ENCODE measurements around the gene VPS33B. TPM values are rescaled to one million over a fixed set of nuclear protein-coding genes. Genes with fewer than 3 reads are reported as not detected.

The VPS33B gene
- total and polyA plus RNA-seq, 2 of the 8 experiments (the other 6 are each of a cell fraction or from before 2014, with no cell fraction given) = 11.8 to 17.3 TPM

DNA sequence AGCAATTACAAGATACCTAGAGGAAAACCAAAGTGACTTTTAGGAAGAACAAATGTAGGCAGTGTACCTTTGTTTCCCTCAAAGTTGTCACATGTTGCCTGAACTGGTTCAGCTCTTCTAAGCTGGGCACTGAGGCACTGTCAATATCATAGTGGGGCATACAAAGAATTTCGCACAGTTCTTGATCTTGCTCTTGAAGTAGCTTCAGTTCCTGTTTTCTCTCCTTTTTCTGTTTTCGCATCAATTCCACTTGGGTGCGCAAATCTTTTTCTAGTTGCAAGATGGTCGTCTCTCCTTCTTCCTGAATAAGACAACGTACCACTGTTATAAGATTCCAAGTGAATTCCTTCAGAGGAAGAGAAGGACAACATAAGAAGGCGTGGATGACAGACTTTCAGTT, 40.7 kb downstream of the VPS33B start:
- Histone ChIP-seq H3K27ac (ENCODE audit: low read depth, low read length) (no peak overlapping the region), H3K9me3 (ENCODE audit: insufficient read depth in 2 of 2, low read depth in 1 of 2, low read length in 1 of 2) (no peaks in the 10 kb centered on the region), H3K56ac (replicated peaks; ENCODE audit: insufficient read length, low read depth, low read length) (no peak overlapping the region), H3K4me3 (ENCODE audit: extremely low read depth in 1 of 4, insufficient read depth in 2 of 4, low read depth in 3 of 4, low read length in 4 of 4) (no peak overlapping the region), H4K8ac (ENCODE audit: extremely low read depth, insufficient read depth, low read length) (no peak overlapping the region), H2BK5ac (ENCODE audit: low read depth, low read length) (no peak overlapping the region), H3K79me2 (ENCODE audit: control insufficient read depth in 1 of 2, insufficient read depth in 2 of 2, low read length in 2 of 2) (peaks cover 8 to 29% of the 10 kb centered on the region in 2 experiments), H3K4me1 (replicated peaks in 1 of 4; ENCODE audit: control insufficient read depth in 3 of 4, insufficient read depth in 4 of 4, low read length in 3 of 4) (no peaks in the 10 kb centered on the region), H3K27me3 (replicated peaks in 1 of 4; ENCODE audit: control insufficient read depth in 3 of 4, extremely low read depth in 1 of 4, insufficient read depth in 3 of 4, low read length in 3 of 4) (no peaks in the 10 kb centered on the region), H3K18ac (ENCODE audit: extremely low read depth, low read length) (no peak overlapping the region), H3K23me2 (ENCODE audit: low read depth, low read length) (no peaks in the 10 kb centered on the region), H2AK5ac (ENCODE audit: low read depth, low read length) (no peak overlapping the region), H3K79me1 (ENCODE audit: low read depth, low read length) (no peaks in the 10 kb centered on the region), H2BK12ac (ENCODE audit: low read depth, low read length) (no peak overlapping the region), H4K5ac (ENCODE audit: insufficient read length, low read depth, low read length) (no peak overlapping the region), H3K4ac (replicated peaks; ENCODE audit: insufficient read length, low read depth, low read length) (no peak overlapping the region), H3K4me2 (ENCODE audit: insufficient read depth in 1 of 2, low read depth in 2 of 2, low read length in 2 of 2) (no peak overlapping the region), H3K23ac (ENCODE audit: insufficient read length) (no peak overlapping the region), H4K91ac (replicated peaks; ENCODE audit: insufficient read length, low read length) (no peak overlapping the region), H2BK15ac (ENCODE audit: low read length) (no peak overlapping the region), H4K20me1 (replicated peaks in 1 of 2; ENCODE audit: control insufficient read depth in 1 of 2, insufficient read depth in 2 of 2, low read length in 2 of 2) (peaks cover 2 to 6% of the 10 kb centered on the region in 2 experiments), H2BK20ac (ENCODE audit: low read length) (no peak overlapping the region), H3K9ac (replicated peaks in 1 of 4; ENCODE audit: extremely low read depth in 1 of 4, low read depth in 3 of 4, low read length in 3 of 4) (no peak overlapping the region), H2AFZ (ENCODE audit: low read length) (no peak overlapping the region), H3K36me3 (ENCODE audit: control insufficient read depth in 2 of 4, insufficient read depth in 4 of 4, low read length in 3 of 4) (peaks cover 43 to 76% (median 61%) of the 10 kb centered on the region in 4 experiments), H3K14ac (ENCODE audit: insufficient read length) (no peak overlapping the region), H2BK120ac (replicated peaks; ENCODE audit: low read depth, low read length) (no peak overlapping the region)
- FAIRE-seq (no peak), DNase-seq (ENCODE audit: low read depth in 1 of 2, low spot score in 2 of 2) (no peak)
- 85% methylated on average over 6 of the region's 6 CpGs; no CpG with 5 or more reads in 1 of the 2 experiments for WGBS, 2 experiments (ENCODE audit: extremely low coverage in 1 of 2, insufficient coverage in 1 of 2, insufficient read length in 1 of 2, insufficient replicate concordance in 2 of 2, low coverage in 1 of 2, low lambda C conversion rate in 2 of 2, missing lambda C conversion rate in 1 of 2)
- ChIA-PET POLR2A (ENCODE audit: partially characterized antibody) (interaction anchor here (1.0 kb wide), 1 partner anchor 27 kb away, joined by 3 read pairs; the partner anchor contains the start of gene RCCD1), CTCF (ENCODE audit: partially characterized antibody) (interaction anchor here (0.9 to 2.4 kb wide), 6 partner anchors 9 to 50 kb away, joined by 3 to 8 read pairs (median 4); partner anchors contain the start of gene HDDC3)
- no peak for TF ChIP-seq RBBP5 (IDR thresholded peaks at IDR 0.05; ENCODE audit: borderline replicate concordance, low read depth, low read length)
- TF ChIP-seq JUND (IDR thresholded peaks at IDR 0.05; ENCODE audit: low read length) = no peak
- no peak for TF ChIP-seq CEBPB (IDR thresholded peaks at IDR 0.05; ENCODE audit: low read depth, low read length)
- no peak for TF ChIP-seq FOSL1 (IDR thresholded peaks at IDR 0.05; ENCODE audit: insufficient read depth, low read depth, low read length)
- no peak for TF ChIP-seq TCF12 (IDR thresholded peaks at IDR 0.05; ENCODE audit: low read depth, low read length)
- TF ChIP-seq, protein P1, sequence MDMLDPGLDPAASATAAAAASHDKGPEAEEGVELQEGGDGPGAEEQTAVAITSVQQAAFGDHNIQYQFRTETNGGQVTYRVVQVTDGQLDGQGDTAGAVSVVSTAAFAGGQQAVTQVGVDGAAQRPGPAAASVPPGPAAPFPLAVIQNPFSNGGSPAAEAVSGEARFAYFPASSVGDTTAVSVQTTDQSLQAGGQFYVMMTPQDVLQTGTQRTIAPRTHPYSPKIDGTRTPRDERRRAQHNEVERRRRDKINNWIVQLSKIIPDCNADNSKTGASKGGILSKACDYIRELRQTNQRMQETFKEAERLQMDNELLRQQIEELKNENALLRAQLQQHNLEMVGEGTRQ (IDR thresholded peaks at IDR 0.05; ENCODE audit: low read length) = no peak
- TF ChIP-seq TEAD4 (IDR thresholded peaks at IDR 0.05; ENCODE audit: low read depth, low read length) = no peak
- no peak for TF ChIP-seq SP4 (IDR thresholded peaks at IDR 0.05; ENCODE audit: low read length)
- TF ChIP-seq, protein P2, sequence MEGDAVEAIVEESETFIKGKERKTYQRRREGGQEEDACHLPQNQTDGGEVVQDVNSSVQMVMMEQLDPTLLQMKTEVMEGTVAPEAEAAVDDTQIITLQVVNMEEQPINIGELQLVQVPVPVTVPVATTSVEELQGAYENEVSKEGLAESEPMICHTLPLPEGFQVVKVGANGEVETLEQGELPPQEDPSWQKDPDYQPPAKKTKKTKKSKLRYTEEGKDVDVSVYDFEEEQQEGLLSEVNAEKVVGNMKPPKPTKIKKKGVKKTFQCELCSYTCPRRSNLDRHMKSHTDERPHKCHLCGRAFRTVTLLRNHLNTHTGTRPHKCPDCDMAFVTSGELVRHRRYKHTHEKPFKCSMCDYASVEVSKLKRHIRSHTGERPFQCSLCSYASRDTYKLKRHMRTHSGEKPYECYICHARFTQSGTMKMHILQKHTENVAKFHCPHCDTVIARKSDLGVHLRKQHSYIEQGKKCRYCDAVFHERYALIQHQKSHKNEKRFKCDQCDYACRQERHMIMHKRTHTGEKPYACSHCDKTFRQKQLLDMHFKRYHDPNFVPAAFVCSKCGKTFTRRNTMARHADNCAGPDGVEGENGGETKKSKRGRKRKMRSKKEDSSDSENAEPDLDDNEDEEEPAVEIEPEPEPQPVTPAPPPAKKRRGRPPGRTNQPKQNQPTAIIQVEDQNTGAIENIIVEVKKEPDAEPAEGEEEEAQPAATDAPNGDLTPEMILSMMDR (IDR thresholded peaks at IDR 0.05; ENCODE audit: control extremely low read depth in 1 of 3, insufficient read depth in 1 of 3, low read depth in 1 of 3, low read length in 3 of 3) = no peak
- TF ChIP-seq SRF (IDR thresholded peaks at IDR 0.05; ENCODE audit: low read depth, low read length) = no peak
- TF ChIP-seq CREB1 (IDR thresholded peaks at IDR 0.05) = no peak
- TF ChIP-seq POLR2A (IDR thresholded peaks at IDR 0.05; ENCODE audit: control extremely low read depth in 1 of 2, low read depth in 2 of 2, low read length in 2 of 2) = no peak

Measured in H1 (cell line).